ENCODE measurements around the gene AUTS2.

Gene AUTS2

GRCh38 chr7:70492625-70493024 is 894.4 kb downstream of the AUTS2 start:
- H3K36me3 ChIP-seq (ENCODE audit: insufficient read depth, low read length) = no peaks in the 10 kb centered on the region
- H3K79me2 ChIP-seq (ENCODE audit: insufficient read depth, low read length) = no peaks in the 10 kb centered on the region
- no peak overlapping the region for H3K9ac ChIP-seq (ENCODE audit: low read depth, low read length, poor library complexity, severe bottlenecking)
- H2AFZ ChIP-seq (ENCODE audit: low read length) = no peak overlapping the region
- no peaks in the 10 kb centered on the region for H4K20me1 ChIP-seq (ENCODE audit: insufficient read depth, low read length, poor library complexity, severe bottlenecking)
- no peak overlapping the region for H3K4me2 ChIP-seq (ENCODE audit: low read depth, low read length, poor library complexity, severe bottlenecking)
- peak; percentile 17; the same call in 1 of the 2 replicates for TF ChIP-seq CTCF (conservative IDR thresholded peaks at IDR 0.05; ENCODE audit: low read length)
- no peak for TF ChIP-seq EZH2phosphoT487 (IDR thresholded peaks at IDR 0.05; ENCODE audit: borderline replicate concordance)
- no peaks in the 10 kb centered on the region for H3F3A ChIP-seq (ENCODE audit: low read depth)
- no peaks in the 10 kb centered on the region for H3K4me1 ChIP-seq (ENCODE audit: insufficient read depth, low read length, poor library complexity, severe bottlenecking)
- H3K4me3 ChIP-seq (ENCODE audit: low read length, poor library complexity, severe bottlenecking) = no peak overlapping the region
- no peaks in the 10 kb centered on the region for H3K27me3 ChIP-seq (ENCODE audit: insufficient read depth, low read length, poor library complexity, severe bottlenecking)
- H3K9me3 ChIP-seq (ENCODE audit: insufficient read depth, low read depth, low read length) = no peaks in the 10 kb centered on the region
- H3K9me2 ChIP-seq (replicated peaks; ENCODE audit: low read depth, low read length) = no peaks in the 10 kb centered on the region

- Histone ChIP-seq H3K9ac (ENCODE audit: low read depth, low read length, poor library complexity, severe bottlenecking) (no peak overlapping the region), H3K9me3 (ENCODE audit: insufficient read depth, low read depth, low read length) (no peaks in the 10 kb centered on the region), H3K36me3 (ENCODE audit: insufficient read depth, low read length) (no peaks in the 10 kb centered on the region), H4K20me1 (ENCODE audit: insufficient read depth, low read length, poor library complexity, severe bottlenecking) (no peaks in the 10 kb centered on the region), H3K79me2 (ENCODE audit: insufficient read depth, low read length) (no peaks in the 10 kb centered on the region), H3K4me2 (ENCODE audit: low read depth, low read length, poor library complexity, severe bottlenecking) (no peak overlapping the region), H3K9me2 (replicated peaks; ENCODE audit: low read depth, low read length) (no peaks in the 10 kb centered on the region), H2AFZ (ENCODE audit: low read length) (no peak overlapping the region), H3K4me1 (ENCODE audit: insufficient read depth, low read length, poor library complexity, severe bottlenecking) (no peaks in the 10 kb centered on the region), H3K27me3 (ENCODE audit: insufficient read depth, low read length, poor library complexity, severe bottlenecking) (no peaks in the 10 kb centered on the region), H3F3A (ENCODE audit: low read depth) (no peaks in the 10 kb centered on the region), H3K4me3 (ENCODE audit: low read length, poor library complexity, severe bottlenecking) (no peak overlapping the region)
- TF ChIP-seq CTCF (conservative IDR thresholded peaks at IDR 0.05; ENCODE audit: low read length) (no peak), EZH2phosphoT487 (IDR thresholded peaks at IDR 0.05; ENCODE audit: borderline replicate concordance) (no peak)
Measured at GRCh38 chr7:70494225-70495032, 896.2 kb downstream of the AUTS2 start.

GRCh38 chr7:70495033-70495376 is 896.7 kb downstream of the AUTS2 start:
- Histone ChIP-seq H3F3A (ENCODE audit: low read depth) (no peaks in the 10 kb centered on the region), H3K36me3 (ENCODE audit: insufficient read depth, low read length) (no peaks in the 10 kb centered on the region), H3K79me2 (ENCODE audit: insufficient read depth, low read length) (no peaks in the 10 kb centered on the region), H3K4me1 (ENCODE audit: insufficient read depth, low read length, poor library complexity, severe bottlenecking) (no peaks in the 10 kb centered on the region), H4K20me1 (ENCODE audit: insufficient read depth, low read length, poor library complexity, severe bottlenecking) (no peaks in the 10 kb centered on the region), H3K4me3 (ENCODE audit: low read length, poor library complexity, severe bottlenecking) (no peak overlapping the region), H2AFZ (ENCODE audit: low read length) (no peak overlapping the region), H3K9me2 (replicated peaks; ENCODE audit: low read depth, low read length) (no peaks in the 10 kb centered on the region), H3K27me3 (ENCODE audit: insufficient read depth, low read length, poor library complexity, severe bottlenecking) (no peaks in the 10 kb centered on the region), H3K9me3 (ENCODE audit: insufficient read depth, low read depth, low read length) (no peaks in the 10 kb centered on the region), H3K9ac (ENCODE audit: low read depth, low read length, poor library complexity, severe bottlenecking) (no peak overlapping the region), H3K4me2 (ENCODE audit: low read depth, low read length, poor library complexity, severe bottlenecking) (no peak overlapping the region)
- TF ChIP-seq EZH2phosphoT487 (IDR thresholded peaks at IDR 0.05; ENCODE audit: borderline replicate concordance) = no peak
- no peak for TF ChIP-seq CTCF (conservative IDR thresholded peaks at IDR 0.05; ENCODE audit: low read length)
